Right atrium auricular region (tissue), 2 donors: ENCODE data around the gene CETN1. TPM values are rescaled to one million over a fixed set of nuclear protein-coding genes. Genes with fewer than 3 reads are reported as not detected.

Source experiments
- DNase-seq: peaks from one replicate; pipeline ENCODE4 v3.0.0-alpha.2; 2019; ENCODE audit warnings: low spot score
- H3K27ac ChIP-seq, 2 donors: fragments of 200-600 bp; sonication (generic); 1 replicate in 1 of 2; 2 replicates in 1 of 2; pipeline ENCODE4 v1.5.1; 2016 to 2019
- H3K27me3 ChIP-seq, 2 donors: fragments of 200-600 bp; sonication (generic); one replicate each; pipeline versions ENCODE4 v1.5.1 to v1.6.0; 2017 to 2019
- H3K36me3 ChIP-seq: fragments of 200-600 bp; sonication (generic); one replicate; pipeline ENCODE4 v1.5.1; 2016
- H3K4me1 ChIP-seq, 2 donors: fragments of 200-600 bp; sonication (generic); one replicate each; pipeline versions ENCODE4 v1.5.1 to v1.6.0; 2017 to 2019
- H3K4me3 ChIP-seq, 2 donors: fragments of 200-600 bp; sonication (generic); 1 replicate in 1 of 2; 2 replicates in 1 of 2; pipeline ENCODE4 v1.5.1; 2017 to 2019; ENCODE audit warnings: mild to moderate bottlenecking in 1 of 2, moderate library complexity in 1 of 2
- H3K9me3 ChIP-seq, 2 donors: fragments of 200-600 bp; sonication (generic); one replicate each; pipeline ENCODE4 v1.5.1; 2019
- total RNA-seq, 2 donors: library from RNA; depleted of rRNA; stranded (reverse); fragments of >200 nt; gene quantifications; one replicate each; pipeline ENCODE4 v1.1.0, GENCODE V29; 2016
- TF ChIP-seq, protein P1 (sequence below), 2 donors: fragments of 200-600 bp; sonication (generic); IDR thresholded peaks; one replicate each; pipeline ENCODE4 v1.5.1; 2019; ENCODE audit warnings: antibody characterized with exemption in 2 of 2

Gene CETN1
- total RNA-seq, result not detected

DNA sequence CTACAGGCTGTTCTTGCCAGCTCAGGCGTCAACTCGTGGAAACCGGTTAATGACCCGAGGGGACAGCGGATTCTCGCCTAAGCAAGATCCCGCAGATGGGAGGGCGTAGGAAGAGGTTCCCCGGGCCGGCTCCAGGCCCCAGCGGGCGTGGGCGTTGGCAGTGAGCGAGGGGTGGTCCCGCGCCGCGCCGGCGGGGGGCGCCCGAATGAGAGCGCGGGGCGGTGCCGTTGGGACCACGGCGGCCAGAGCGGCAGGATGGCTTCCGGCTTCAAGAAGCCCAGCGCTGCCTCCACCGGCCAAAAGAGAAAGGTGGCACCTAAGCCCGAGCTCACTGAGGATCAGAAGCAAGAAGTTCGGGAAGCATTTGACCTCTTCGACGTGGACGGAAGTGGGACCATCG is at the start of gene CETN1:
TSS of gene CETN1 (plus strand) at position 227 of the 400 bp plus-strand sequence. CDS start at position 256, 29 bp downstream.
- no peaks in the 10 kb centered on the region for H3K27me3 ChIP-seq
- no peak within 1 kb of the TSS for H3K27ac ChIP-seq
- H3K4me3 ChIP-seq, result no peak within 1 kb of the TSS
- H3K36me3 ChIP-seq, result no peaks in the 10 kb centered on the region
- TF ChIP-seq, protein P1, sequence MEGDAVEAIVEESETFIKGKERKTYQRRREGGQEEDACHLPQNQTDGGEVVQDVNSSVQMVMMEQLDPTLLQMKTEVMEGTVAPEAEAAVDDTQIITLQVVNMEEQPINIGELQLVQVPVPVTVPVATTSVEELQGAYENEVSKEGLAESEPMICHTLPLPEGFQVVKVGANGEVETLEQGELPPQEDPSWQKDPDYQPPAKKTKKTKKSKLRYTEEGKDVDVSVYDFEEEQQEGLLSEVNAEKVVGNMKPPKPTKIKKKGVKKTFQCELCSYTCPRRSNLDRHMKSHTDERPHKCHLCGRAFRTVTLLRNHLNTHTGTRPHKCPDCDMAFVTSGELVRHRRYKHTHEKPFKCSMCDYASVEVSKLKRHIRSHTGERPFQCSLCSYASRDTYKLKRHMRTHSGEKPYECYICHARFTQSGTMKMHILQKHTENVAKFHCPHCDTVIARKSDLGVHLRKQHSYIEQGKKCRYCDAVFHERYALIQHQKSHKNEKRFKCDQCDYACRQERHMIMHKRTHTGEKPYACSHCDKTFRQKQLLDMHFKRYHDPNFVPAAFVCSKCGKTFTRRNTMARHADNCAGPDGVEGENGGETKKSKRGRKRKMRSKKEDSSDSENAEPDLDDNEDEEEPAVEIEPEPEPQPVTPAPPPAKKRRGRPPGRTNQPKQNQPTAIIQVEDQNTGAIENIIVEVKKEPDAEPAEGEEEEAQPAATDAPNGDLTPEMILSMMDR (IDR thresholded peaks at IDR 0.05), result no peak
- H3K9me3 ChIP-seq, result peaks cover 0 to 11% of the 10 kb centered on the region in 2 donors
- no peak for DNase-seq
- H3K4me1 ChIP-seq, result no peaks in the 10 kb centered on the region

DNA sequence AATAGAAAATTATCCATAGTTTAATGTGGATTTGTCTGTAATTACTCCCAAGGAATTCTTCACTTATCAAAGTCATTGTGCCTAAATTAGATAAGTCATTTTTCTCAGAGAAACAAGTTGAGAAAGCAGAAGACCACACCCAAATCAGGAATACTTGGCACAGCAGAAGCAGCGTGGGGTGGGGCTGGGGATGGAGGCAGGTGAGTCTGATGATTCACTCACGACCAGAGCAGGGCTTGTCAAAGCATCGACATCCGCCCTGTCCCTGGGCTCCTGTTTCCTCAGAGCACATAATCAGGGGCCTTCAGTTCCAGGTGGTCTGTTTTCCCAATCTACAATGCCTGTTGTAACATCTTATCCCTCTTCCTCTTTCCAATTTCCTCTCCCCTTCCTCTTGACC is 48.2 kb upstream of the CETN1 start:
- Histone ChIP-seq H3K9me3 (no peaks in the 10 kb centered on the region), H3K36me3 (no peaks in the 10 kb centered on the region), H3K4me3 (no peak overlapping the region), H3K27me3 (no peaks in the 10 kb centered on the region), H3K4me1 (no peaks in the 10 kb centered on the region), H3K27ac (no peak overlapping the region)
- no peak for DNase-seq
- TF ChIP-seq, protein P1 (IDR thresholded peaks at IDR 0.05), result no peak

DNA sequence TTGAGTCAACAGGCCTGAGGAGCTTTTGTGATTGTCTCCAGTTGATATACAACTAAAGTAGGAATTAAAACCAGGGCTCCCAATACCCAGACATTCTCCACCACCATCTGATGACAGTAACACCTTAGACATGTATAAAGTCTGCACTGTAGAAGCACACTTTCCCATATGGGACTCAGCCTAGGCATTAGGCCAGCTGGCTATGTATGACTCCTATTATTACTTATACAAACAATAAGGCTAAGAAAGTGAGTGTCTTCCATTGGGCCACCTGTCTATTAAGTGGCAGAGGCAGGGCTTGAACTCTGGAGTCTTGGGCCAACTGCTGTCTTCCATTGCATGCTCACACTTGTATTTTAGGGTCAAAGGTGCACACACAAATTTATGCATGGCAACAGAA is 47.5 kb upstream of the CETN1 start:
- Histone ChIP-seq H3K27me3 (no peaks in the 10 kb centered on the region), H3K4me1 (no peaks in the 10 kb centered on the region), H3K4me3 (no peak overlapping the region), H3K9me3 (no peaks in the 10 kb centered on the region), H3K36me3 (no peaks in the 10 kb centered on the region), H3K27ac (no peak overlapping the region)
- TF ChIP-seq, protein P1 (IDR thresholded peaks at IDR 0.05), result no peak
- DNase-seq, result no peak

DNA sequence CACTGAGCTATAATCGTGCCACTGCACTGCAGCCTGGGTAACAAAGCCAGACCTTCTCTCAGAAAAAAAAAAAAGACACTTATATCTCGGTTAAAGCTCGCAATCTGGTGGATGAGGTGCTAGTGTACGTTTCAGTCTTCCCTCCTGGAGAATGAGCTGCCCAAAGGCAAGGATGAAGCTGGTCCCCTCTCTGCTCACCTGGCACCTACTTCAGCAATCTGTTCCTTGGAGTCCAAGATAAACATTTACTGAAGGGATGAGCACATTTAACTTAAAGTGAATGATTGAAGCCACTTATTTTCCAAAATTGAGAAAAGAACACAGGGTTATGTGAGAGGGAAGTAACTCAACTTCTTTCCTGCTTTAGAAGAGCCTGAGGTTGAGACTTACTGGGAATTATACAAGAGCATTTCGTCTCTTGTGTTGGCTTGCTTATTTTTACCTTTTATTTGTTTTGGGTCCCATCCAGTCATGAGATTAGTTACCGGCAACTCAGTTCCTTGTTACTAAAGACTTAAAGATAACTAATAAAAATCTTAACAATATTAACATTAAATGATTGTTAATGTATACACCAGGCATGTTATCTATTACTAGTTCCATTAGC is 46.1 kb upstream of the CETN1 start:
- Histone ChIP-seq H3K4me1 (no peaks in the 10 kb centered on the region), H3K9me3 (no peaks in the 10 kb centered on the region), H3K4me3 (no peak overlapping the region), H3K27me3 (no peaks in the 10 kb centered on the region), H3K36me3 (no peaks in the 10 kb centered on the region), H3K27ac (no peak overlapping the region)
- DNase-seq, result no peak
- TF ChIP-seq, protein P1 (IDR thresholded peaks at IDR 0.05), result no peak

DNA sequence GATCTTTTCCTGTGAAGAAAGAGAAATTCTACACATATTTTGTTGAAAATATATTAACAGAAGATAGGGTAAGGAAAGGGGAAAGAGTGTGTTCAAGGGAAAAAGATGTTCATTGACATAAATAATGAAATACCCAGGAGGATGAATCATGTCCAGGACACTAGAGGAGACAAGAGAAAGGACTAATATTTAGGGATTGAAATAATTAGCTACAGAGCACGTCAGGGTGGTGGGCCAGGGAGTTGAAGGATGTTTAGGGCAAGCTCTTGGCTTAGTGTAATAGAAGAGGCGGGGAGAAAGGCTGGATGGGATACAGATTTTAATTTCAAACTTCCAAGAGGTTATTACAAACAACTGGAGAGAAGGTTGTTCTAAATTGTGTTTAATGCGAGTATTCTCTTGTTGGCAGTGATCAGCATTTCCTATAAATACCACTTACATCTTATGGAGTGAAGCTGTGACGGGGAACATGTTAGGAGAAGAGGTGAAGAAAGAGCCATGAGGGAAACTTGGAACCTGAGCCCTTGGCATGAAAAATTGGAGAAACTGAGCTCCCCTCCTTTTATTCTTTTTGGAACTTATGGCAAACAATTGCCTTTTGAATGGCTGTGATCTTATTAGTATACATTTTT is 36.6 kb upstream of the CETN1 start:
- Histone ChIP-seq H3K4me1 (no peaks in the 10 kb centered on the region), H3K4me3 (no peak overlapping the region), H3K27ac (no peak overlapping the region), H3K27me3 (no peaks in the 10 kb centered on the region), H3K36me3 (no peaks in the 10 kb centered on the region), H3K9me3 (no peaks in the 10 kb centered on the region)
- no peak for DNase-seq
- TF ChIP-seq, protein P1 (IDR thresholded peaks at IDR 0.05), result no peak

DNA sequence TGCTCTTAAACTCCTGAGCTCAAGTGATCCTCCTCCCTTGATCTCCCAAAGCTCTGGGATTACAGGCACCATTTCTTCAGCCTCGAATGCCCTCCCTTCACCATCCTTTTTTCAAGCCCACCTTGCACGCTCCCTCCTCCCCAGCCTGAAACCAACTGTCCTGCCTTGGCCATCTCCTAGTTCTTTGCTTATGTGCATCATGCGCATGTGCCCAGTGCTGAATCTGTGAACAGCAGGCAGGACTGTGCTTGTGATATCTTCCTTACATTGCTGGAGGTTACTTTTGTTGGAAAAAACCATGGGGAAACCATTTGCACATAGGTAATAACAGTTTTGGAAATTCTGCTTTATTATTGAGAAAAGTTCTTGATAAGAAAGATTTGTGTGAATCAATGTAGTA is 30.2 kb upstream of the CETN1 start:
- H3K27ac ChIP-seq, result no peak overlapping the region
- DNase-seq, result no peak

More for the DNA sequence above, 30.2 kb upstream of the CETN1 start:
- Histone ChIP-seq H3K9me3 (no peaks in the 10 kb centered on the region), H3K36me3 (no peaks in the 10 kb centered on the region), H3K27me3 (no peaks in the 10 kb centered on the region), H3K4me1 (no peaks in the 10 kb centered on the region), H3K4me3 (no peak overlapping the region)
- TF ChIP-seq, protein P1 (IDR thresholded peaks at IDR 0.05), result no peak
